A549 treated with DMSO at 1 μM for 4 hours (cell line): Measurements from ENCODE around the gene RIC8B. TPM values are rescaled to one million over a fixed set of nuclear protein-coding genes. Genes with fewer than 3 reads are reported as not detected.

Experiments used
- total RNA-seq: library from RNA; stranded (reverse); fragments of 200-300 nt; extraction: Qiagen RNA extraction; gene quantifications from 5 replicates; pipeline ENCODE4 v1.2.3, GENCODE V29; 2022; ENCODE audit warnings: low read depth

RIC8B gene, protein sequence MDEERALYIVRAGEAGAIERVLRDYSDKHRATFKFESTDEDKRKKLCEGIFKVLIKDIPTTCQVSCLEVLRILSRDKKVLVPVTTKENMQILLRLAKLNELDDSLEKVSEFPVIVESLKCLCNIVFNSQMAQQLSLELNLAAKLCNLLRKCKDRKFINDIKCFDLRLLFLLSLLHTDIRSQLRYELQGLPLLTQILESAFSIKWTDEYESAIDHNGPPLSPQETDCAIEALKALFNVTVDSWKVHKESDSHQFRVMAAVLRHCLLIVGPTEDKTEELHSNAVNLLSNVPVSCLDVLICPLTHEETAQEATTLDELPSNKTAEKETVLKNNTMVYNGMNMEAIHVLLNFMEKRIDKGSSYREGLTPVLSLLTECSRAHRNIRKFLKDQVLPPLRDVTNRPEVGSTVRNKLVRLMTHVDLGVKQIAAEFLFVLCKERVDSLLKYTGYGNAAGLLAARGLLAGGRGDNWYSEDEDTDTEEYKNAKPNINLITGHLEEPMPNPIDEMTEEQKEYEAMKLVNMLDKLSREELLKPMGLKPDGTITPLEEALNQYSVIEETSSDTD
- 9.3 to 12.7 TPM (median 10.6 TPM) in 5 replicates for total RNA-seq

GRCh38 chr12:106774005-106774807 lies at the start of gene RIC8B:
Gene RIC8B, plus strand, starts transcription at chr12:106774682. Its CDS starts 64 bp downstream, at chr12:106774746.

Other genes with a start within 250 kb of the RIC8B start
- gene RFX4, start 191.7 kb upstream of the RIC8B start, total RNA-seq = not detected in 5 replicates
- 29.9 to 39.3 TPM (median 33.7 TPM) in 5 replicates for gene TMEM263, start 181.2 kb downstream of the RIC8B start, total RNA-seq
- 3.9 to 5.0 TPM (median 4.5 TPM) in 5 replicates for gene MTERF2, start 212.5 kb downstream of the RIC8B start, total RNA-seq